Right ventricle myocardium inferior (tissue), 1 donor: Measurements from ENCODE around the gene TXLNB. TPM values are rescaled to one million over a fixed set of nuclear protein-coding genes. Genes with fewer than 3 reads are reported as not detected.
"Not testable (repeated sequence)": the region's sequence is repeated elsewhere in the genome, so short reads cannot be mapped to it uniquely, and the experiment has no call there.

Source experiments
- ATAC-seq: fragments of 200-7000 bp; cut with Tn5 transposase; one replicate; pipeline ENCODE4 v1.9.1; 2020; ENCODE audit warnings: mild to moderate bottlenecking, moderate library complexity
- DNase-seq: peaks from one replicate; pipeline ENCODE4 v3.0.0; 2021; ENCODE audit errors: missing footprints
- intact Hi-C: fragments of 100-400 bp; cut with DNase I; formaldehyde crosslinking; loops from one replicate; pipeline ENCODE4 v1.11.0; 2022
- total RNA-seq: library from RNA; stranded (reverse); fragmentation: NEBNext Ultra II Directional; extraction: Animal tissue kit (Norgen Biotek cat#: 25700); gene quantifications from one replicate; pipeline ENCODE4 v1.2.1, GENCODE V29; 2021
- donor health status: DM: no; HTN: yes; CAD: no; lungs with severe emphysema.

The TXLNB gene
- total RNA-seq, 1 donor from 2014 or later, result 122 TPM

GRCh38 chr6:139313784-139314545 lies 22.2 kb upstream of the TXLNB start:
- DNase-seq (no peak), ATAC-seq (no peak)
- intact Hi-C loops, result no loop called here

- ATAC-seq (no peak), DNase-seq (no peak)
- intact Hi-C loops, result no loop called here
Measured at GRCh38 chr6:139313229-139313628, 21.4 kb upstream of the TXLNB start.

DNA sequence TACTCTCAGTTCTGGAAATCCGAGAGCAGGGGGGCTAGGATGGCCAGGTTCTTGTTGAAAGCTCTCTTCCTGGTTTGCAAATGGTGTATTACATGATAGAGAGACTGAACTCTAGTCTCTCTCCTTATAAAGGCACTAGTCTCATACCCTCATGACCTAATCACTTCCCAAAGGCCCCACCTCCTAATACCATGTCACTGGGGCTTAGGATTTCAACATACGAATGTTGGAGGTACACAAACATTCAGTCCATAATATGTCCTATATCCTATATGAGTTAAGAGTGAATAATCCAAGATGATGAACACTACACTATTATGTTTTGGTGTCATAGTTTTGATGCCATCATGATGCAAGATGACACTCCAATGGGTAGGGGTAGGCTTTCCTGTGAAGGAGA lies 20.0 kb upstream of the TXLNB start:
- no peak for ATAC-seq
- intact Hi-C loops, result no loop called here
- DNase-seq, result no peak

DNA sequence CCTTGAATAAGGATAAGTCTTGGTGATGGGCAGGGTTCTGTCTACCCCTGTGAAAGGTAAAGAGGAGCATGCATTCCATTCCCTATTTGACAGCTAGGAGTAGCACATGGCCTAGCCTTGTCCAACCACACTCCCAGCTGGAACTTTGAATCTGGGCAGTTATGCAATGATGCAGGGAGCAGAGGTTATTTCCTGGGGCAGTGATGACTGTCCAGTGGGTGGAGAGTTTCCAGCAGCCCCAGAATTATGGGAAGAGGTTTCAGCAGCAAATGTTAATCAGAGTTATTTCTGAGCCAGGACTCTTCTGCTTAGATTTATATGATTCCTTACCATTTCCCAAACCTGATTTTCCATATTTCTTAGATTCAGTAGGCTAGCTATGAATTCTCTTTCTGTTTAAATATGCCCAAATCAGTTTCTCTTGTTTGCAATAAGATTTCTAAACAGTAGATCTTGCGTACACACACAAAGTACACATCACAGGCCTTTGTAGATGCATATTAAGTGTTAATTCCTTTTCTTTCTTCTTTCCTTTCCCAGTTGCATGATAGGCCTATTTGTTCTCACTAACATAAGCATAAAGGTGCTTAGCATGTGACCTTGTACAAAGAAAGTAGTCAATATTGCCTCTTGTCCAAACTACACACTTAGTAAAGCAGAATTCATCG lies 17.3 kb upstream of the TXLNB start:
- DNase-seq, result peak; percentile 32
- intact Hi-C loops, result no loop called here
- ATAC-seq, result peak; percentile 57

- ATAC-seq (peak; percentile 67), DNase-seq (no peak)
- intact Hi-C loops, result no loop called here
Measured at GRCh38 chr6:139308286-139308916, 16.6 kb upstream of the TXLNB start.

DNA sequence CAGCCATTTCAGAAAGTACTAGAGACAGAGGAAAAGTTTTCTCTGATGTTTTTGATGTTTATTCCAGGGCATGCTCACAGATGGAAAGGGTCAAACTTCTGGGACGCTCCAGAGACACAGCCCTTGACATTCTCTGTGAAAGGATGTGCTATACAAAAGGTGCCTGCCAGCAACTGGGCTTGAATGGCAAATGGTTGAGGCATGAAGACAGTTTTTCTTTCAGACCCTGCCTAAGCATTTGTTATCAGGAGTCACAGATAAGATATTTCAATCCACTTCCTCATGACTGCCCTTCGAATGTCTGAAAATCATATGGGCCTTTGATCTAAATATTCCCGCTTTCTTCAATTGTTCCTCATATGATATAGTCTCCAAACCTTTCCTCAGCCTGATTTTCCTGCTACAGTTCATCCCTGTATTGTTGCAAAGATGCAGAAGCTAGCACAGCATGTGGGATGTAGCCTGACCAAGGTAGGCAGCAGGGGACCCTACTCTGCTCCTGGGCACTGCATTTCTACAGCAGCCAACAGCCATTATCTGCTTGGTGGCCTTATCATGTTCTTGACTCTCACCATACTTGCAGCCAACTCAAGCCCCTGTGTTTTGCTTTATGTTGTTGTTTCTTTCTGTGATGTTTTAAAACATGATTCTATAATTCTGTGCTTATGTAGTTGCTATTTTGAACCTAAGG lies 14.6 kb upstream of the TXLNB start:
- DNase-seq (no peak), ATAC-seq (no peak)
- intact Hi-C loops, result no loop called here

- intact Hi-C loops, result no loop called here
- ATAC-seq, result no peak
Measured at GRCh38 chr6:139303185-139303584, 11.4 kb upstream of the TXLNB start.

GRCh38 chr6:139297921-139298320 lies 6.1 kb upstream of the TXLNB start:
- DNase-seq, result no peak
- ATAC-seq, result no peak
- intact Hi-C loops, result no loop called here

More at GRCh38 chr6:139303185-139303584, 11.4 kb upstream of the TXLNB start:
- no peak for DNase-seq

- ATAC-seq, result no peak
- intact Hi-C loops, result no loop called here
- DNase-seq, result no peak
Measured at GRCh38 chr6:139296927-139297326, 5.1 kb upstream of the TXLNB start.

- ATAC-seq (peak; percentile 12), DNase-seq (no peak)
- intact Hi-C loops, result no loop called here
Measured at GRCh38 chr6:139295901-139296300, 4.1 kb upstream of the TXLNB start.

DNA sequence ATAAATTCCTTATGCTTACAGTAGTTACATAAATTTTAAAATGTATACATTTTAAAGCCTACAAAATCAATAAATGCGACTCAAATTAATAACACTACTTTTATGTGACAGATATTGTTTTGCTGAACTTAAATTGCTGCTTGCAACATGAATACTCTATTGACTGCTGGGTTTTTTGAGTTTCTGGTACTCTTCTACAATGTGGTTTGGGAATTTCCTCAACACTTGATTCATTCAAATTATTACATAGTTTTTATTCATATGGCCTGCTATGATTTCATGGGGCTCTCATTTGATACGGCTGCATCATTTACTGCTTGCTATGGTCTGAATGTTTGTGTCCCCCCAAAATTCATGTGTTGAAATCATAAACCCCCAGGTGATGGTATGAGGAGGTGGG lies 2.3 kb upstream of the TXLNB start:
- ATAC-seq (no peak), DNase-seq (no peak)
- intact Hi-C loops, result loop anchor here (5.0 kb wide), 1 partner anchor 78 kb away; the partner anchor contains the start of gene CITED2

DNA sequence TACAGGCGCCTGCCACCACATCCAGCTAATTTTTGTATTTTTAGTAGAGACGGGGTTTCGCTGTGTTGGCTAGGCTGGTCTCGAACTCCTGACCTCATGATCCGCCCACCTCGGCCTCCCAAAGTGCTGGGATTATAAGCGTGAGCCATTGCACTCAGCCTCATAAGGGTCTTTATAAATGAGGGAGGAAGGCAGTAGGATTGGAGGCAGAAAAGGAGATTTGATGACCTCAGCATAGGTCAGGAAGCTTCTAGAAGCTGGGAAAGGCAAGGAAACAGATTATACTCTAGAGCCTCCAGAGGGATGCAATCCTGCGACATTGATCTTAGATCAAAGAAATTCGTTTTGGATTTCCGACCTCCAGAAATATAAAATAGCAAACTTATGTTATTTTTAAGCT lies 1.4 kb upstream of the TXLNB start:
- intact Hi-C loops, result loop anchor here (5.0 kb wide), 1 partner anchor 79 kb away; the partner anchor contains the start of gene CITED2
- not testable (repeated sequence) for ATAC-seq, DNase-seq

DNA sequence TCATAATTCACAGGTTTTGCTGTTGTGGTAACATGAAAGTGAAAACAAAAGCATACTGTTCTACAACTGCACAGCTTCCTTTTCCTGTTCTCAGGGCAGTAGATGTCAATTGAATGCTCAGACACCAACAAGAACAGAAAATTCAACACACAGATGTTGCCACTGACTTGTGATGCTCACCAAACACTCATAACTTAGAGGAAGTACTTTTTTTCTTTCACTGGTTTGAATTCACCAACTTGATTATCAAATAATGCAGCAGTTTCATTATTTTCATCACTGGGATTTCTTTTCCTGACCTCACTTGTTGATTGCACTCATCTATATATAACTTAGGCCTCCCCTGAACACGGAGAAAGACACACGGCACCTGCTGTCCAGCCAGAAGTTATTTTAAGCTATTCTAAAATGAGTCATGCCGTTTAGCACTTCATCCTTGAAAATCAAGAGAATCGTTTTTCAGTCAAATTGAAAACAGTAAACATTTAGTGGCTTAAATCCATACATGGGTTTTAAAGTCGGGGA lies 949 bp downstream of the TXLNB start:
- ATAC-seq, result peak; percentile 76
- intact Hi-C loops, result loop anchor here (5.0 kb wide), 1 partner anchor 81 kb away; the partner anchor contains the start of gene CITED2
- DNase-seq, result no peak

- DNase-seq, result no peak
- ATAC-seq, result no peak
- intact Hi-C loops, result loop anchor here (5.0 kb wide), 2 partner anchors 37 to 152 kb away; partner anchors contain the start of gene HECA
Measured at GRCh38 chr6:139289233-139289632, 2.6 kb downstream of the TXLNB start.

- peak; percentile 32 for DNase-seq
- intact Hi-C loops, result loop anchor here (5.0 kb wide), 2 partner anchors 36 to 151 kb away; partner anchors contain the start of gene HECA
- peak; percentile 41 for ATAC-seq
Measured at GRCh38 chr6:139288496-139289040, 3.2 kb downstream of the TXLNB start.

DNA sequence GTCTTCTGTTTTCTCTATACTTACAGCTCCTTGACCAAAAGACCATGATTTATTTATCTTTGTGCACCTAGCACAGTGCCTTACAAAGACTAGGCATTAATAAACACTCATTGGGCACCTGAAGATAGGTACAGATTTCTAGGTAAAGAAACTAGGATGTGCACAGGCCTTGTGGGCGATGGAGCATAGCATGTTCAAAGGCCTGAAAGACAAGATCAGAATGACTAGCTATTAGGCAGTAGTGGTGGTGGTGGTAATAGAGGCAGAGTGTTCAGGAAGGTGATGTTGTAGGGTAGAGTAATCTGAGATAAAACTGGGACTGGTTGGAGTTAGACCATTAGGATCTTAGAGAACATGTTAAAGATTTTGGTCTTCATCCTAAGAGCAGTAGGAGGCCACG lies 3.9 kb downstream of the TXLNB start:
- intact Hi-C loops, result loop anchor here (5.0 kb wide), 2 partner anchors 36 to 151 kb away; partner anchors contain the start of gene HECA
- DNase-seq, result no peak
- ATAC-seq, result no peak

DNA sequence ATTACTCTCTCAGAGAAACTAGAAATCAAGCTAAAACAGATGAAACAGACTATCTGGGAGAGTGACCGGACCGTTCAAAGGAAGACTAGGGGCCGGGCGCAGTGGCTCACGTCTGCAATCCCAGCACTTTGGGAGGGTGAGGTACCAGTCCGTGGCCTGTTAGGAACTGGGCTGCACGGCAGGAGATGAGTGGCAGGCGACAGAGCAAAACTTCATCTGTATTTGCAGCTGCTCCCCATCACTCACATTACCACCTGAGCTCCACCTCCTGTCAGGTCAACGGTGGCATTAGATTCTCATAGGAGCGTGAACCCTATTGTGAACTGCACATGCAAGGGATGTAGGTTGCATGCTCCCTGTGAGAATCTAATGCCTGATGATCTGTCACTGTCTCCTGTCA lies 5.4 kb downstream of the TXLNB start:
- DNase-seq, result peak; percentile 46
- intact Hi-C loops, result loop anchor here (5.0 kb wide), 2 partner anchors 34 to 149 kb away; partner anchors contain the start of gene HECA
- not testable (repeated sequence) for ATAC-seq

DNA sequence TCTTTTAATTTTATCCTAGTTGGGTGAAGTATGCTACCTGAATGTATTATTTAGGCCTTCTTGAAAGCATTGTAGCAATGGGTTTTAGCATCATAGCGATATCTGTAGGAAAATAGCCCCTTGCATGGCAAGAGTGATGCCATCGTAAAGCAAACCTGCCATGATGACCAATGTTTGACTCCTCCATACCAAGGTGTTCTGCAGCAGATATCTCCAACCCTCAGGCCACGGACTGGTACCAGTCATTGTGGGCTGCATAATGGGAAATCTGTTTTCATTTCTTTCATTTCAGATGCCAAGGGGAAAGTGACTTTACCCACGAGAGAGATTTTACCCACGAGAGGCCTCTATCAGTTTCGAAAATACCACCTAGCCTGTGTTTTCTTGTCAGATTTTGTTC lies 6.2 kb downstream of the TXLNB start:
- no peak for DNase-seq
- intact Hi-C loops, result loop anchor here (5.0 kb wide), 2 partner anchors 33 to 148 kb away; partner anchors contain the start of gene HECA
- no peak for ATAC-seq
